ENCODE results near the gene MAPK8. TPM values are rescaled to one million over a fixed set of nuclear protein-coding genes. Genes with fewer than 3 reads are reported as not detected.

Gene MAPK8
- total RNA-seq (10 to 100 TPM; 47.8 to 50.6 TPM), total RNA-seq (34.4 to 116 (median 61.4) reads per million in 172 experiments)
- polyA plus RNA-seq (2013, experiment 1 of 2), result 32.1 TPM
- 33.0 TPM for polyA plus RNA-seq (2013, experiment 2 of 2)

DNA sequence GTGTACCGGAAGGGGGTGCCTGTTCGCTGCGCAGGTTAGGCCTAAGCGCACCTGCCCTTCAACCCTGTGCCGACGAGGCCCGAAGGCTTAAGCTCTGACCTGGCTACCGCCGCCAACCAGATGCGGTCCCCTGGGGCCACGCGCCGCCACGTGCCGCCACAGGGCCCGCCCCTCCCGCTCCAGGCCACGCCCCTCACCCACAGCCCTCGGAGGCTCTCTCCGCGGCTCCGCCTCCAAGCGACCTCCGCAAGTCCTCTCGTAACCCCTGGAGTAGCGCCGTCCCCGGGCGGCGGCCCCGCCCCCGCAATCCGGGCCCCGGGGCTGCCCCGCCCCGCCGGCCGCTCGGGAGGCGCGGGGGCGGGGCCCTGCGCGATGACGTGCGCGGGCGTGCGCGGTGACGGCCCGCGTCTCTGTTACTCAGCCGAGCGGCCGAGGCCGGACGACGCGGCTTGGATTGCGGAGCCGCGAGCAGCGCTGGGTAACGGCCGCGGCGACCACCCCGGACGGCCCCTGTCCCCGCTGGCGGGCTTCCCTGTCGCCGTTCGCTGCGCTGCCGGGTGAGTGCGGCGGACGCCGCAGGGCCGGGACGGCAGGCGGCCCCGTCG, at the start of gene MAPK8:
MAPK8 (plus strand) TSS at position 413 of the 605 bp plus-strand sequence. CDS start 94,984 bp downstream, outside the sequence.
- H3K9me3 ChIP-seq (ENCODE audit: control insufficient read depth in 1 of 2, insufficient read depth in 1 of 2, low read length in 2 of 2), result no peaks in the 10 kb centered on the region
- peak within 1 kb of the TSS; percentile 93 for H3K27ac Mint-ChIP-seq
- H3K4me1 ChIP-seq (ENCODE audit: insufficient read depth, low read length), result peaks cover 15% of the 10 kb centered on the region
- POLR2A ChIA-PET, result no interaction called here
- CTCF ChIA-PET, result no interaction called here
- no peaks in the 10 kb centered on the region for H3K27me3 ChIP-seq (ENCODE audit: control insufficient read depth in 1 of 2, insufficient read depth in 2 of 2, low read length in 2 of 2)
- intact Hi-C loops (cut with DNase I, micrococcal nuclease), result loop anchor here in 1 of 2 experiments (5.0 to 10.0 kb wide), 3 partner anchors 351 to 1231 kb away; partner anchors contain the start of genes ERCC6 and ZNF488
- no peaks in the 10 kb centered on the region for H3K36me3 Mint-ChIP-seq (ENCODE audit: low read depth)
- TF ChIP-seq, protein P1, sequence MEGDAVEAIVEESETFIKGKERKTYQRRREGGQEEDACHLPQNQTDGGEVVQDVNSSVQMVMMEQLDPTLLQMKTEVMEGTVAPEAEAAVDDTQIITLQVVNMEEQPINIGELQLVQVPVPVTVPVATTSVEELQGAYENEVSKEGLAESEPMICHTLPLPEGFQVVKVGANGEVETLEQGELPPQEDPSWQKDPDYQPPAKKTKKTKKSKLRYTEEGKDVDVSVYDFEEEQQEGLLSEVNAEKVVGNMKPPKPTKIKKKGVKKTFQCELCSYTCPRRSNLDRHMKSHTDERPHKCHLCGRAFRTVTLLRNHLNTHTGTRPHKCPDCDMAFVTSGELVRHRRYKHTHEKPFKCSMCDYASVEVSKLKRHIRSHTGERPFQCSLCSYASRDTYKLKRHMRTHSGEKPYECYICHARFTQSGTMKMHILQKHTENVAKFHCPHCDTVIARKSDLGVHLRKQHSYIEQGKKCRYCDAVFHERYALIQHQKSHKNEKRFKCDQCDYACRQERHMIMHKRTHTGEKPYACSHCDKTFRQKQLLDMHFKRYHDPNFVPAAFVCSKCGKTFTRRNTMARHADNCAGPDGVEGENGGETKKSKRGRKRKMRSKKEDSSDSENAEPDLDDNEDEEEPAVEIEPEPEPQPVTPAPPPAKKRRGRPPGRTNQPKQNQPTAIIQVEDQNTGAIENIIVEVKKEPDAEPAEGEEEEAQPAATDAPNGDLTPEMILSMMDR (IDR thresholded peaks at IDR 0.05), result no peak
- ATAC-seq (ENCODE audit: poor library complexity) (peak; percentile 88), DNase-seq (peak; percentile 86 to 98 (median 90))
- peaks cover 40% of the 10 kb centered on the region for H3K4me1 Mint-ChIP-seq (ENCODE audit: low read depth)
- H3K4me3 ChIP-seq (ENCODE audit: low read length), result peak within 1 kb of the TSS; percentile 57
- no peaks in the 10 kb centered on the region for H3K36me3 ChIP-seq (ENCODE audit: insufficient read depth, low read length)
- H3K27me3 Mint-ChIP-seq, result no peaks in the 10 kb centered on the region
- H3K4me3 Mint-ChIP-seq, result peak within 1 kb of the TSS; percentile 91
- no peaks in the 10 kb centered on the region for H3K9me3 Mint-ChIP-seq
- peak within 1 kb of the TSS; percentile 65 to 86 for H3K27ac ChIP-seq (ENCODE audit: low read depth in 1 of 2, low read length in 2 of 2)

DNA sequence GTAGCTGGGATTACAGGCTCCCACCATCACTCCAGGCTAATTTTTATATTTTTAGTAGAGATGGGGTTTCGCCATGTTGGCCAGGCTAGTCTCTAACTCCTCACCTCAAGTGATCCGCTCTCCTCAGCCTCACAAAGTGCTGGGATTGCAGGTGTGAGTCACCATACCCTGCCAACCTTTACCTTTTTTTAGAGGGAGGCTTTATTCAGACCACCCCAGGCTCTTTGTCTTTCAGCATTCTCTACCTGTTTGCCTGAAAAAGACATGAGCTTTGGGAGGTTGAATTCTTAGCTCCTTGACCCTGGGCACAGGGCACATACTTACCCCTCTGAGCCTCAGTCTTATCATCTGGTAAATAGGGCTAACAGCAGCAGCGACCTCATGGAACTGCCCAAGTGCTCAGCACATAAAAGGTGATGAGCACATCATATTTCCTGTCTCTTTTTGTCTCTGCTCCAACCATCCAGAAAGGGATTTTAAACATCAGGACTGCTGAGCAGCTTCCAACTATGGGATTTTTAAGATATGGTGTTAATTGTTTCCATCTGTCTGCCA, 49.0 kb upstream of the MAPK8 start:
- Mint-ChIP-seq H3K27me3 (peaks cover 8% of the 10 kb centered on the region), H3K36me3 (ENCODE audit: low read depth) (no peaks in the 10 kb centered on the region), H3K4me3 (no peak overlapping the region), H3K4me1 (ENCODE audit: low read depth) (no peaks in the 10 kb centered on the region), H3K27ac (no peak overlapping the region), H3K9me3 (no peaks in the 10 kb centered on the region)
- intact Hi-C loops (cut with DNase I, micrococcal nuclease), result no loop called here
- H3K27me3 ChIP-seq (ENCODE audit: control insufficient read depth in 1 of 2, insufficient read depth in 2 of 2, low read length in 2 of 2), result peaks cover 0 to 4% of the 10 kb centered on the region in 2 experiments
- TF ChIP-seq, protein P1 (IDR thresholded peaks at IDR 0.05), result no peak
- ChIA-PET POLR2A (no interaction called here), CTCF (no interaction called here)
- no peak for DNase-seq
- H3K27ac ChIP-seq (ENCODE audit: low read depth in 1 of 2, low read length in 2 of 2), result no peak overlapping the region
- ATAC-seq (ENCODE audit: poor library complexity), result no peak
- H3K4me1 ChIP-seq (ENCODE audit: insufficient read depth, low read length), result no peaks in the 10 kb centered on the region
- H3K4me3 ChIP-seq (ENCODE audit: low read length), result no peak overlapping the region
- no peaks in the 10 kb centered on the region for H3K36me3 ChIP-seq (ENCODE audit: insufficient read depth, low read length)
- H3K9me3 ChIP-seq (ENCODE audit: control insufficient read depth in 1 of 2, insufficient read depth in 1 of 2, low read length in 2 of 2), result no peaks in the 10 kb centered on the region

DNA sequence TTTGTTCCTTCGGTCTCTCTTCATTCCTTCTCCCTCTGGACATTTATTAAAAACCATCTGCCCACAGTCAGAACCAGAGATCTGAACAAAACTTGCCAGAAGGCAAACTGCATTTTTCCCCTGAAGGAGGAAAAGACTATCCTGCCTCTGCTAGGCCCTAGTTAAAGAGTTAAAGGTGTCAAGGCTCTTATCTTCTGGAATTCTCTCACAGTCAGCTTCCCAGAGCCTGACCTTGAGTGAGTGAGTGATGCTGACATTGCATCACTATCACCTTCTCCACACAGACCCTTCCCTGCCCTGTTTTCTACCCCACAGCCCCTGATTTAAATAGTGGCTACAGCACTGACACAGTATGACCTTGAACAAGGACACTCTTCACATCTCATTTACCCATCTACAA, 48.4 kb upstream of the MAPK8 start:
- no peak overlapping the region for H3K27ac Mint-ChIP-seq
- H3K9me3 Mint-ChIP-seq, result no peaks in the 10 kb centered on the region
- H3K4me3 Mint-ChIP-seq, result no peak overlapping the region
- no peaks in the 10 kb centered on the region for H3K4me1 Mint-ChIP-seq (ENCODE audit: low read depth)
- H3K9me3 ChIP-seq (ENCODE audit: control insufficient read depth in 1 of 2, insufficient read depth in 1 of 2, low read length in 2 of 2), result no peaks in the 10 kb centered on the region
- H3K36me3 Mint-ChIP-seq (ENCODE audit: low read depth), result no peaks in the 10 kb centered on the region
- POLR2A ChIA-PET, result no interaction called here
- intact Hi-C loops (cut with DNase I, micrococcal nuclease), result no loop called here
- H3K4me1 ChIP-seq (ENCODE audit: insufficient read depth, low read length), result no peaks in the 10 kb centered on the region
- peaks cover 0 to 4% of the 10 kb centered on the region in 2 experiments for H3K27me3 ChIP-seq (ENCODE audit: control insufficient read depth in 1 of 2, insufficient read depth in 2 of 2, low read length in 2 of 2)
- DNase-seq (no peak), ATAC-seq (ENCODE audit: poor library complexity) (no peak)
- TF ChIP-seq, protein P1 (IDR thresholded peaks at IDR 0.05), result no peak
- no peak overlapping the region for H3K27ac ChIP-seq (ENCODE audit: low read depth in 1 of 2, low read length in 2 of 2)
- no peak overlapping the region for H3K4me3 ChIP-seq (ENCODE audit: low read length)
- H3K27me3 Mint-ChIP-seq, result peaks cover 9% of the 10 kb centered on the region
- CTCF ChIA-PET, result no interaction called here
- H3K36me3 ChIP-seq (ENCODE audit: insufficient read depth, low read length), result no peaks in the 10 kb centered on the region

Data from CD4-positive, alpha-beta T cell (primary cell).